Memory B cell (primary cell): ENCODE results near the gene TAP2.
A peak's percentile ranks its signal among the peaks of the same experiment; 100 is the strongest.

Experiments
- ATAC-seq: fragments of 150-1000 bp; cut with Tn5 transposase; 2 replicates; pipeline ENCODE4 v1.10.0; 2021; ENCODE audit warnings: low read depth, mild to moderate bottlenecking, moderate library complexity
- DNase-seq, 2 donors: peaks; one replicate each; pipeline ENCODE4 v3.0.0; 2022; ENCODE audit warnings: low spot score in 2 of 2
- H3K27ac Mint-ChIP-seq: one replicate; pipeline ENCODE4 v1.8.0; 2022; ENCODE audit warnings: mild to moderate bottlenecking, moderate library complexity, mixed read lengths
- H3K27me3 Mint-ChIP-seq: one replicate; pipeline ENCODE4 v1.8.0; 2022; ENCODE audit warnings: mixed read lengths
- H3K36me3 Mint-ChIP-seq: one replicate; pipeline ENCODE4 v1.8.0; 2022; ENCODE audit warnings: mild to moderate bottlenecking, mixed read lengths
- H3K4me1 Mint-ChIP-seq: one replicate; pipeline ENCODE4 v1.8.0; 2022; ENCODE audit warnings: mixed read lengths
- H3K4me3 Mint-ChIP-seq: one replicate; pipeline ENCODE4 v1.8.0; 2022; ENCODE audit warnings: mild to moderate bottlenecking, moderate library complexity, mixed read lengths
- H3K9me3 Mint-ChIP-seq: one replicate; pipeline ENCODE4 v1.8.0; 2022; ENCODE audit warnings: mixed read lengths

The TAP2 gene

GRCh38 chr6:32849126-32849525 is 10.6 kb upstream of the TAP2 start:
- no peak for ATAC-seq
- peak overlapping the region; percentile 12 for H3K4me3 Mint-ChIP-seq
- H3K27ac Mint-ChIP-seq: peak overlapping the region; percentile 9
- H3K9me3 Mint-ChIP-seq: no peaks in the 10 kb centered on the region
- DNase-seq: no peak
- H3K36me3 Mint-ChIP-seq: peaks cover 59% of the 10 kb centered on the region
- H3K4me1 Mint-ChIP-seq: peaks cover 51% of the 10 kb centered on the region
- no peaks in the 10 kb centered on the region for H3K27me3 Mint-ChIP-seq

- Mint-ChIP-seq H3K36me3 (peaks cover 62% of the 10 kb centered on the region), H3K4me3 (peak overlapping the region; percentile 24), H3K4me1 (peaks cover 54% of the 10 kb centered on the region), H3K9me3 (no peaks in the 10 kb centered on the region), H3K27me3 (no peaks in the 10 kb centered on the region), H3K27ac (peak overlapping the region; percentile 22)
- no peak for ATAC-seq
- DNase-seq: no peak
Measured at GRCh38 chr6:32847795-32848194, 9.3 kb upstream of the TAP2 start.

GRCh38 chr6:32847004-32847403 is 8.5 kb upstream of the TAP2 start:
- Mint-ChIP-seq H3K4me1 (peaks cover 56% of the 10 kb centered on the region), H3K27ac (peak overlapping the region; percentile 22), H3K36me3 (peaks cover 66% of the 10 kb centered on the region), H3K9me3 (no peaks in the 10 kb centered on the region), H3K27me3 (no peaks in the 10 kb centered on the region), H3K4me3 (peak overlapping the region; percentile 24)
- ATAC-seq (no peak), DNase-seq (no peak)

GRCh38 chr6:32845384-32845884 is 6.9 kb upstream of the TAP2 start:
- DNase-seq (peak in 1 of 2 donors; percentile 31), ATAC-seq (no peak)
- peaks cover 68% of the 10 kb centered on the region for H3K36me3 Mint-ChIP-seq
- peak overlapping the region; percentile 93 for H3K4me3 Mint-ChIP-seq
- peaks cover 57% of the 10 kb centered on the region for H3K4me1 Mint-ChIP-seq
- no peaks in the 10 kb centered on the region for H3K9me3 Mint-ChIP-seq
- peak overlapping the region; percentile 99 for H3K27ac Mint-ChIP-seq
- H3K27me3 Mint-ChIP-seq: no peaks in the 10 kb centered on the region

- peak overlapping the region; percentile 93 for H3K4me3 Mint-ChIP-seq
- no peaks in the 10 kb centered on the region for H3K9me3 Mint-ChIP-seq
- no peaks in the 10 kb centered on the region for H3K27me3 Mint-ChIP-seq
- ATAC-seq: no peak
- peaks cover 57% of the 10 kb centered on the region for H3K4me1 Mint-ChIP-seq
- peak overlapping the region; percentile 99 for H3K27ac Mint-ChIP-seq
- no peak for DNase-seq
- peaks cover 69% of the 10 kb centered on the region for H3K36me3 Mint-ChIP-seq
Measured at GRCh38 chr6:32844839-32845383, 6.4 kb upstream of the TAP2 start.

- peak within 1 kb of the TSS; percentile 93 for H3K4me3 Mint-ChIP-seq
- peak; percentile 98 to 99 for DNase-seq
- no peaks in the 10 kb centered on the region for H3K27me3 Mint-ChIP-seq
Measured at GRCh38 chr6:32843979-32844838, 5.7 kb upstream of the TAP2 start, which contains the start of gene PSMB8. Gene PSMB8 (minus strand): TSS chr6:32844047. CDS start chr6:32843996, 51 bp downstream.

GRCh38 chr6:32843331-32843978 is 4.9 kb upstream of the TAP2 start:
- no peak for ATAC-seq
- no peak for DNase-seq
- Mint-ChIP-seq H3K4me1 (peaks cover 47% of the 10 kb centered on the region), H3K36me3 (peaks cover 58% of the 10 kb centered on the region), H3K27me3 (no peaks in the 10 kb centered on the region), H3K27ac (peak overlapping the region; percentile 99), H3K4me3 (peak overlapping the region; percentile 93), H3K9me3 (no peaks in the 10 kb centered on the region)

More at GRCh38 chr6:32843979-32844838, 5.7 kb upstream of the TAP2 start, which contains the start of gene PSMB8:
- Mint-ChIP-seq H3K27ac (peak within 1 kb of the TSS; percentile 99), H3K4me1 (peaks cover 55% of the 10 kb centered on the region), H3K9me3 (no peaks in the 10 kb centered on the region), H3K36me3 (peaks cover 65% of the 10 kb centered on the region)
- peak; percentile 84 for ATAC-seq

GRCh38 chr6:32842690-32843089 is 4.2 kb upstream of the TAP2 start:
- H3K27me3 Mint-ChIP-seq: no peaks in the 10 kb centered on the region
- no peak for DNase-seq
- peaks cover 50% of the 10 kb centered on the region for H3K36me3 Mint-ChIP-seq
- H3K27ac Mint-ChIP-seq: peak overlapping the region; percentile 99
- peaks cover 40% of the 10 kb centered on the region for H3K4me1 Mint-ChIP-seq
- ATAC-seq: no peak
- H3K9me3 Mint-ChIP-seq: no peaks in the 10 kb centered on the region
- peak overlapping the region; percentile 93 for H3K4me3 Mint-ChIP-seq

- H3K4me1 Mint-ChIP-seq: peaks cover 40% of the 10 kb centered on the region
- no peak for DNase-seq
- peak overlapping the region; percentile 89 for H3K27ac Mint-ChIP-seq
- peak overlapping the region; percentile 93 for H3K4me3 Mint-ChIP-seq
- H3K36me3 Mint-ChIP-seq: peaks cover 45% of the 10 kb centered on the region
- H3K27me3 Mint-ChIP-seq: no peaks in the 10 kb centered on the region
- no peaks in the 10 kb centered on the region for H3K9me3 Mint-ChIP-seq
- no peak for ATAC-seq
Measured at GRCh38 chr6:32842021-32842650, 3.6 kb upstream of the TAP2 start.

- Mint-ChIP-seq H3K4me3 (peak overlapping the region; percentile 39), H3K27ac (peak overlapping the region; percentile 89), H3K9me3 (no peaks in the 10 kb centered on the region), H3K4me1 (peaks cover 44% of the 10 kb centered on the region), H3K27me3 (no peaks in the 10 kb centered on the region), H3K36me3 (peaks cover 48% of the 10 kb centered on the region)
- DNase-seq (no peak), ATAC-seq (no peak)
Measured at GRCh38 chr6:32840604-32841246, 2.2 kb upstream of the TAP2 start.

- peaks cover 48% of the 10 kb centered on the region for H3K36me3 Mint-ChIP-seq
- no peak overlapping the region for H3K27ac Mint-ChIP-seq
- H3K9me3 Mint-ChIP-seq: no peaks in the 10 kb centered on the region
- H3K4me1 Mint-ChIP-seq: peaks cover 48% of the 10 kb centered on the region
- H3K4me3 Mint-ChIP-seq: no peak overlapping the region
- ATAC-seq (no peak), DNase-seq (no peak)
- no peaks in the 10 kb centered on the region for H3K27me3 Mint-ChIP-seq
Measured at GRCh38 chr6:32839356-32839755, 817 bp upstream of the TAP2 start.

- H3K27me3 Mint-ChIP-seq: no peaks in the 10 kb centered on the region
- H3K27ac Mint-ChIP-seq: peak overlapping the region; percentile 88
- H3K9me3 Mint-ChIP-seq: no peaks in the 10 kb centered on the region
- H3K4me3 Mint-ChIP-seq: peak overlapping the region; percentile 90
- DNase-seq (no peak), ATAC-seq (no peak)
- peaks cover 60% of the 10 kb centered on the region for H3K36me3 Mint-ChIP-seq
- peaks cover 55% of the 10 kb centered on the region for H3K4me1 Mint-ChIP-seq
Measured at GRCh38 chr6:32837651-32838113, 857 bp downstream of the TAP2 start.

GRCh38 chr6:32836873-32837272 is 1.7 kb downstream of the TAP2 start:
- peaks cover 49% of the 10 kb centered on the region for H3K4me1 Mint-ChIP-seq
- peak overlapping the region; percentile 90 for H3K4me3 Mint-ChIP-seq
- ATAC-seq: no peak
- H3K36me3 Mint-ChIP-seq: peaks cover 58% of the 10 kb centered on the region
- H3K27me3 Mint-ChIP-seq: no peaks in the 10 kb centered on the region
- H3K9me3 Mint-ChIP-seq: no peaks in the 10 kb centered on the region
- peak overlapping the region; percentile 88 for H3K27ac Mint-ChIP-seq
- no peak for DNase-seq
